Measurements from ENCODE around the gene PAFAH2.

Gene PAFAH2

DNA sequence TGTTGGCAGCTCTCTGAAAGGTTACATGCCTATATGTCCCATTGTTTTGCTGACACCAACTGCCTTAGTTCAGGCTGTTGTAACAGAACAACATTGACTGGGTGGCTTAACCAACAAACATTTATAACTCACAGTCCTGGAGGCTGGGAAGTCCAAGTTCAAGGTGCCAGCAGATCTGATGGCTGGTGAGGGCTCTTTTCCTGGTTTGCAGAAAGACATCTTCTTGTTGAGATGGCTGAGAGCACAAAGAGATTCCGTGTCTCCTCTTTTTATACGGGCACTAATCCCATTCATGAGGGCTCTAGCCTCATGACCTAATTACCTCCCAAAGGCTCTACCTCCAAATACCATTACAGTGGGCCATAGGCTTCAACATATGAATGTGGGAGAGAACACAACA, 81.4 kb downstream of the PAFAH2 start:
- Histone ChIP-seq H3K9me3 (replicated peaks; ENCODE audit: insufficient read depth, low read length) (no peaks in the 10 kb centered on the region), H3K9ac (ENCODE audit: low read length) (no peak overlapping the region), H3K9me2 (replicated peaks; ENCODE audit: insufficient read depth, low read length) (no peaks in the 10 kb centered on the region), H3F3A (ENCODE audit: insufficient read depth, low read length) (no peaks in the 10 kb centered on the region), H3K4me1 (ENCODE audit: low read length) (no peaks in the 10 kb centered on the region), H3K36me3 (replicated peaks; ENCODE audit: insufficient read depth, low read length) (no peaks in the 10 kb centered on the region), H2AFZ (ENCODE audit: low read length) (no peak overlapping the region), H3K79me2 (ENCODE audit: low read length) (no peaks in the 10 kb centered on the region), H3K4me2 (ENCODE audit: low read depth, low read length) (no peak overlapping the region), H3K27me3 (replicated peaks; ENCODE audit: insufficient read depth, low read length) (no peaks in the 10 kb centered on the region), H3K4me3 (ENCODE audit: low read length) (no peak overlapping the region), H4K20me1 (ENCODE audit: insufficient read depth, low read length) (no peaks in the 10 kb centered on the region), H3K27ac (ENCODE audit: low read length) (no peak overlapping the region)
- no peak for DNase-seq
- TF ChIP-seq EZH2 (optimal IDR thresholded peaks at IDR 0.05; ENCODE audit: low read depth, low read length) (no peak), EZH2phosphoT487 (IDR thresholded peaks at IDR 0.05; ENCODE audit: low read length) (no peak)
- TF ChIP-seq, protein P1, sequence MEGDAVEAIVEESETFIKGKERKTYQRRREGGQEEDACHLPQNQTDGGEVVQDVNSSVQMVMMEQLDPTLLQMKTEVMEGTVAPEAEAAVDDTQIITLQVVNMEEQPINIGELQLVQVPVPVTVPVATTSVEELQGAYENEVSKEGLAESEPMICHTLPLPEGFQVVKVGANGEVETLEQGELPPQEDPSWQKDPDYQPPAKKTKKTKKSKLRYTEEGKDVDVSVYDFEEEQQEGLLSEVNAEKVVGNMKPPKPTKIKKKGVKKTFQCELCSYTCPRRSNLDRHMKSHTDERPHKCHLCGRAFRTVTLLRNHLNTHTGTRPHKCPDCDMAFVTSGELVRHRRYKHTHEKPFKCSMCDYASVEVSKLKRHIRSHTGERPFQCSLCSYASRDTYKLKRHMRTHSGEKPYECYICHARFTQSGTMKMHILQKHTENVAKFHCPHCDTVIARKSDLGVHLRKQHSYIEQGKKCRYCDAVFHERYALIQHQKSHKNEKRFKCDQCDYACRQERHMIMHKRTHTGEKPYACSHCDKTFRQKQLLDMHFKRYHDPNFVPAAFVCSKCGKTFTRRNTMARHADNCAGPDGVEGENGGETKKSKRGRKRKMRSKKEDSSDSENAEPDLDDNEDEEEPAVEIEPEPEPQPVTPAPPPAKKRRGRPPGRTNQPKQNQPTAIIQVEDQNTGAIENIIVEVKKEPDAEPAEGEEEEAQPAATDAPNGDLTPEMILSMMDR (IDR thresholded peaks at IDR 0.05; ENCODE audit: low read length), result no peak

GRCh38 chr1:25914074-25914995, 83.5 kb downstream of the PAFAH2 start:
- Histone ChIP-seq H3K36me3 (replicated peaks; ENCODE audit: insufficient read depth, low read length) (no peaks in the 10 kb centered on the region), H3K4me2 (ENCODE audit: low read depth, low read length) (no peak overlapping the region), H3K79me2 (ENCODE audit: low read length) (no peaks in the 10 kb centered on the region), H3K27me3 (replicated peaks; ENCODE audit: insufficient read depth, low read length) (no peaks in the 10 kb centered on the region; the same call in 1 of the 2 replicates), H3K9me3 (replicated peaks; ENCODE audit: insufficient read depth, low read length) (no peaks in the 10 kb centered on the region), H3K4me3 (ENCODE audit: low read length) (no peak overlapping the region), H3K9ac (ENCODE audit: low read length) (no peak overlapping the region), H4K20me1 (ENCODE audit: insufficient read depth, low read length) (no peaks in the 10 kb centered on the region), H3K9me2 (replicated peaks; ENCODE audit: insufficient read depth, low read length) (no peaks in the 10 kb centered on the region), H3F3A (ENCODE audit: insufficient read depth, low read length) (no peaks in the 10 kb centered on the region), H2AFZ (ENCODE audit: low read length) (no peak overlapping the region), H3K27ac (ENCODE audit: low read length) (no peak overlapping the region), H3K4me1 (ENCODE audit: low read length) (no peaks in the 10 kb centered on the region)
- TF ChIP-seq EZH2 (optimal IDR thresholded peaks at IDR 0.05; ENCODE audit: low read depth, low read length) (no peak), EZH2phosphoT487 (IDR thresholded peaks at IDR 0.05; ENCODE audit: low read length) (no peak)
- TF ChIP-seq, protein P1 (IDR thresholded peaks at IDR 0.05; ENCODE audit: low read length), result no peak
- DNase-seq, result no peak

GRCh38 chr1:25913206-25913605, 84.7 kb downstream of the PAFAH2 start:
- TF ChIP-seq EZH2 (optimal IDR thresholded peaks at IDR 0.05; ENCODE audit: low read depth, low read length) (no peak), EZH2phosphoT487 (IDR thresholded peaks at IDR 0.05; ENCODE audit: low read length) (no peak)
- H3K9ac ChIP-seq (ENCODE audit: low read length), result no peak overlapping the region
- no peaks in the 10 kb centered on the region for H3K9me3 ChIP-seq (replicated peaks; ENCODE audit: insufficient read depth, low read length)
- no peak overlapping the region for H3K27ac ChIP-seq (ENCODE audit: low read length)
- H3K4me1 ChIP-seq (ENCODE audit: low read length), result no peaks in the 10 kb centered on the region
- no peaks in the 10 kb centered on the region for H3K79me2 ChIP-seq (ENCODE audit: low read length)
- H3F3A ChIP-seq (ENCODE audit: insufficient read depth, low read length), result no peaks in the 10 kb centered on the region
- H3K36me3 ChIP-seq (replicated peaks; ENCODE audit: insufficient read depth, low read length), result no peaks in the 10 kb centered on the region
- no peak overlapping the region for H2AFZ ChIP-seq (ENCODE audit: low read length)
- no peak overlapping the region for H3K4me2 ChIP-seq (ENCODE audit: low read depth, low read length)
- H3K4me3 ChIP-seq (ENCODE audit: low read length), result no peak overlapping the region
- no peak for DNase-seq
- H4K20me1 ChIP-seq (ENCODE audit: insufficient read depth, low read length), result no peaks in the 10 kb centered on the region
- H3K27me3 ChIP-seq (replicated peaks; ENCODE audit: insufficient read depth, low read length), result peaks cover 1% of the 10 kb centered on the region
- H3K9me2 ChIP-seq (replicated peaks; ENCODE audit: insufficient read depth, low read length), result no peaks in the 10 kb centered on the region
